GM12864 (cell line): ENCODE results near the gene SMURF1.

Experiments
- DNase-seq: peaks from one replicate; pipeline ENCODE4 v3.0.0-alpha.2; 2011; ENCODE audit warnings: low read depth
- H3K4me3 ChIP-seq: 2 replicates; pipeline ENCODE4 v1.5.1; 2011; ENCODE audit warnings: mild to moderate bottlenecking, low read depth, low read length, control low read depth
- CTCF ChIP-seq: IDR thresholded peaks from 2 replicates; pipeline ENCODE4 v1.5.1; 2011; ENCODE audit warnings: low read depth, mild to moderate bottlenecking, moderate library complexity, low read length, control low read depth, inconsistent platforms; ENCODE audit errors: missing control alignments

The SMURF1 gene

GRCh38 chr7:99143853-99144672, at the start of gene SMURF1:
Gene SMURF1 (minus strand): TSS chr7:99144108. CDS start chr7:99143780, 328 bp downstream.
- TF ChIP-seq CTCF, result no peak
- peak within 1 kb of the TSS; percentile 65 for H3K4me3 ChIP-seq
- DNase-seq, result peak; percentile 22

- H3K4me3 ChIP-seq, result no peak overlapping the region
- no peak for DNase-seq
- TF ChIP-seq CTCF, result no peak
Observed at GRCh38 chr7:99191869-99192596, 48.1 kb upstream of the SMURF1 start.

GRCh38 chr7:99190359-99191009, 46.6 kb upstream of the SMURF1 start:
- DNase-seq, result no peak
- H3K4me3 ChIP-seq, result no peak overlapping the region
- TF ChIP-seq CTCF, result no peak

DNA sequence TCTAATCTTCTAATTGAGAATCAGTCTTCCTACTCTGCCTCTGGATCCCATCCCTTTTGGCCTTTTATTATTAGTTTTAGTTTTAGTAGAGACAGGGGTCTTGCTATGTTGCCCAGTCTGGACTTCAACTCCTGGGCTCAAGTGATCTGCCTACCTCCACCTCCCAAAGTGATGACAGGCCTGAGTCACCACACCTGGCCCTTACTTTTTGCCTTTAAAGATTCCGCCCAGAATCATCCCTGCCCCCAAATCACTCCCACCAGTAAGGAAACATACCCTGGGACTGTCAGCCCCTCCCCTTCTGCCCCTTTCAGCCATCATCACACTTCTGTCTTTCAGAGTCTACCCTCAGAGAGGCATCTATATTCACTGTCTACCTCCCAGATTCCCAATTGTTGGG, 45.3 kb upstream of the SMURF1 start:
- H3K4me3 ChIP-seq, result no peak overlapping the region
- no peak for TF ChIP-seq CTCF
- DNase-seq, result no peak

- no peak for DNase-seq
- no peak overlapping the region for H3K4me3 ChIP-seq
- TF ChIP-seq CTCF, result no peak
Observed at GRCh38 chr7:99188221-99188620, 44.3 kb upstream of the SMURF1 start.

DNA sequence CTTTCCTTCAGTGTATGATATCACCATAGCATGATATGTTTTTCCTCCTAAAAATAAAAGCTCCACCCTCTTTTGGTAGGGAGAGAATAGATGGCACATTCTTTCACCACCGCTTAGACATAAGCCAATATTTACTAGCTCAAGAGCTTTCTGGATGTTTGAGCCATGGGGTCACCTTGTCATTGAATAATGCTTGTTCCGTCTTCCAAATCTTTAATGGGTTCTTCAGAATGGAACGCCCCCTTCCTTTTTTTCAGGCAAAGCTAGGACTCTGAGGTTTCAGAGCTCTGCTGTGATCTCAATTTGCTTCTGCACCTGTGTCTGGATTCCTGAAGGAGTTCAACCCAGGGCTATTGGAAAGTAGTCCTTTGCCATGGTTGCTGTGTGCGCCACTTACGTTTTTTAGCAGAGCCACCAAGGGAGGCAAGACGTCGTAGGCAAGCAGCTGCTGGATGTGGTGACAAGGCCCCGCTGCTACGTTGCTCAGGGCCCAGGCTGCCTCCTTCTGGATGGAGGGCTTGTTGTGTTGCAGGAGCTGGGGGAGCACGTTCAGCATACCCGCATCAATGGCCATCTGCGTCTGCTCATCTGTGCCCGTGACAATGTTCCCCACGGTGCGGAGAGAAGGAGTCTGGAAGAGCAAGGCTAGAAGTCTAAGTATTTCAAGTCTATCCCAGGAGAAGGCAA, 40.8 kb upstream of the SMURF1 start:
- DNase-seq, result no peak
- no peak overlapping the region for H3K4me3 ChIP-seq
- TF ChIP-seq CTCF, result no peak
